HFFc6 (cell line): ENCODE results near the gene TRAFD1. TPM values are rescaled to one million over a fixed set of nuclear protein-coding genes. Genes with fewer than 3 reads are reported as not detected.

Source experiments
- DNase-seq: peaks from one replicate; pipeline ENCODE4 v3.0.0-alpha.2; 2018
- H3K27ac Mint-ChIP-seq: 2 replicates; pipeline ENCODE4 v1.8.0; 2020; ENCODE audit warnings: mild to moderate bottlenecking, mixed read lengths
- H3K27me3 Mint-ChIP-seq: 2 replicates; pipeline ENCODE4 v1.8.0; 2021; ENCODE audit warnings: mild to moderate bottlenecking, moderate library complexity, mixed read lengths; ENCODE audit not compliant: insufficient read depth
- H3K36me3 Mint-ChIP-seq: 2 replicates; pipeline ENCODE4 v1.8.0; 2021; ENCODE audit warnings: low read depth, mixed read lengths
- H3K4me1 Mint-ChIP-seq: 2 replicates; pipeline ENCODE4 v1.8.0; 2020; ENCODE audit warnings: low read depth, mixed read lengths
- H3K4me3 Mint-ChIP-seq: 2 replicates; pipeline ENCODE4 v1.8.0; 2020; ENCODE audit warnings: mild to moderate bottlenecking, moderate library complexity, mixed read lengths
- H3K9me3 Mint-ChIP-seq: 2 replicates; pipeline ENCODE4 v1.8.0; 2020; ENCODE audit warnings: mild to moderate bottlenecking, mixed read lengths
- total RNA-seq, 6 experiments: library from RNA; stranded (reverse); fragmentation: NEBNext Ultra II Directional; extraction: Animal tissue kit (Norgen Biotek cat#: 25700); gene quantifications; 2 replicates in 1 of 6; 3 replicates in 5 of 6; pipeline ENCODE4 v1.2.3, GENCODE V29; 2021
- TF ChIP-seq, protein P1 (sequence below): fragments of 200-600 bp; sonication (generic); IDR thresholded peaks from 2 replicates; pipeline ENCODE4 v1.5.0; 2021; ENCODE audit warnings: antibody characterized with exemption, mild to moderate bottlenecking

TRAFD1 gene
- total RNA-seq, 6 experiments from 2014 or later, result 22.8 to 25.1 (median 24.0) TPM

DNA sequence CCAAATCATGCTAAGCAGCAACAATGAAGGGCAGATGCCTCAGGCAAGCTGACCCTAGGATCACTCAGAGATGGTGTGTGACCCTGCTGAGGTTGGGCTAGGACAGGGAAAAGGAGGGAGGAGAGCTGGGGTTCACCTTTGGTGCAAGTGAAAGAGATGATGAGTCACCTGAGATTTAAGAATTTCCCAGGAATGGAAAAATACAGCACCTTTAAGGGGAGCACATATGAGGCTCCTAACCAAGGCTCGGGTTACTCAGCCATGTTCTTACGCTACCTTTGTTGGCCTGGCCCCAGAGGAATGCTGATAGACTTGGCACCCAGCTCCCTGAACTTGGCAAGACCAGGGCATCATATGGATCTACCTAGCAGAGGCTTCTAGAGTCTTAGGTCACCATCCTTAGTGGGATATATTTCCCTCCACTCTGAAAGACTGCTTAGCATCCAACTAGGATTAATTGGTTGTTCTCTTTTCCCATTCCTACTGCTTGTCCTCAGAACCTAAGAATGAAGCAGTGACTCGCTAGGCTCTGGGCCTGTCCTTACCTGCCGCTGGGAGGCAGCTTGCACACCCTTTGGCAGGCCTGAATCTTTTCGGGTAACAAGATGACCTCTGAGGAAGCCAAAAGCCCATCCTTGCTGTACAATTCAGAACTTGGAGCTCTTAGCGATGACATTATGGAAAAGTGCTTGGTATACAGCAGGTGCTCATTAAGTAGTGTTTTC is 12.8 kb upstream of the TRAFD1 start:
- Mint-ChIP-seq H3K36me3 (peaks cover 5% of the 10 kb centered on the region), H3K4me3 (no peak overlapping the region), H3K27me3 (peaks cover 1% of the 10 kb centered on the region), H3K27ac (no peak overlapping the region), H3K9me3 (no peaks in the 10 kb centered on the region), H3K4me1 (peaks cover 33% of the 10 kb centered on the region)
- TF ChIP-seq, protein P1, sequence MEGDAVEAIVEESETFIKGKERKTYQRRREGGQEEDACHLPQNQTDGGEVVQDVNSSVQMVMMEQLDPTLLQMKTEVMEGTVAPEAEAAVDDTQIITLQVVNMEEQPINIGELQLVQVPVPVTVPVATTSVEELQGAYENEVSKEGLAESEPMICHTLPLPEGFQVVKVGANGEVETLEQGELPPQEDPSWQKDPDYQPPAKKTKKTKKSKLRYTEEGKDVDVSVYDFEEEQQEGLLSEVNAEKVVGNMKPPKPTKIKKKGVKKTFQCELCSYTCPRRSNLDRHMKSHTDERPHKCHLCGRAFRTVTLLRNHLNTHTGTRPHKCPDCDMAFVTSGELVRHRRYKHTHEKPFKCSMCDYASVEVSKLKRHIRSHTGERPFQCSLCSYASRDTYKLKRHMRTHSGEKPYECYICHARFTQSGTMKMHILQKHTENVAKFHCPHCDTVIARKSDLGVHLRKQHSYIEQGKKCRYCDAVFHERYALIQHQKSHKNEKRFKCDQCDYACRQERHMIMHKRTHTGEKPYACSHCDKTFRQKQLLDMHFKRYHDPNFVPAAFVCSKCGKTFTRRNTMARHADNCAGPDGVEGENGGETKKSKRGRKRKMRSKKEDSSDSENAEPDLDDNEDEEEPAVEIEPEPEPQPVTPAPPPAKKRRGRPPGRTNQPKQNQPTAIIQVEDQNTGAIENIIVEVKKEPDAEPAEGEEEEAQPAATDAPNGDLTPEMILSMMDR, result no peak
- no peak for DNase-seq

DNA sequence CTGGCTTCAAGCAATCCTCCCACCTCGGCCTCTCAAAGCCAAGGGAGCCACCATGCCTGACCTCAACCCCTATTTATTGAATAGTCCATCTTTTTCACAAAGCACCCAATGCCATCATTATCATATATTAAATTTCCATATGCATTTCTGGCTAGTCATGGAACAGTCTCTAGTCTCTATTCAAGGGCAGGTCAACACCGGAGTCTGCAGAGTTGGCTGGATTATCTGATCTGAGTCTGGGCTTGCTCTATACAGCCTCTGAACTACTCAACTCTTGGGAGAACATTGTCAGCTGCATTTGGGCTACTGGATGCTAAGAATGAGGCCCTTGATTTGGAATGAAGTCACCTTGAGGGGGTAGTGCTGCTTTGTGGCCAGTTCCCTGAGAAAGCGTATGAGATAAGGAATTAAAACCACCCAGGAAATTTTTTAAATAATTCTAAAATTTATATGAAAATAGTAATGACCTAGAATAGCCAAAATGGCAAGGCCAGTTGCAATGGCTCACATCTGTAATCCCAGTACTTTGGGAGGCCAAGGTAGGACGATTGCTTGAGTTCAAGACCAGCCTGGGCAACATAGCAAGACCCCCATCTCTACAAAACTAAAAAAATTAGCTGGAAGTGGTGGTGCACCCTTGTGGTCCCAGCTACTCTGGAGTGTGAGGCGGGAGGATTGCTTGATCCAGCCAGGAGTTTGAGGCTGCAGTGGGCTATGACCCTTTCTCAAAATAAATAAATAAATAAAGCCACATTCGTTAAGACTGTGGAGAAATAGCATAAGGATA is 9.9 kb upstream of the TRAFD1 start:
- TF ChIP-seq, protein P1, result no peak
- H3K9me3 Mint-ChIP-seq, result no peaks in the 10 kb centered on the region
- peaks cover 28% of the 10 kb centered on the region for H3K4me1 Mint-ChIP-seq
- H3K4me3 Mint-ChIP-seq, result no peak overlapping the region
- H3K27ac Mint-ChIP-seq, result no peak overlapping the region
- no peak for DNase-seq
- peaks cover 1% of the 10 kb centered on the region; the same call in 1 of the 2 replicates for H3K27me3 Mint-ChIP-seq
- H3K36me3 Mint-ChIP-seq, result no peaks in the 10 kb centered on the region

DNA sequence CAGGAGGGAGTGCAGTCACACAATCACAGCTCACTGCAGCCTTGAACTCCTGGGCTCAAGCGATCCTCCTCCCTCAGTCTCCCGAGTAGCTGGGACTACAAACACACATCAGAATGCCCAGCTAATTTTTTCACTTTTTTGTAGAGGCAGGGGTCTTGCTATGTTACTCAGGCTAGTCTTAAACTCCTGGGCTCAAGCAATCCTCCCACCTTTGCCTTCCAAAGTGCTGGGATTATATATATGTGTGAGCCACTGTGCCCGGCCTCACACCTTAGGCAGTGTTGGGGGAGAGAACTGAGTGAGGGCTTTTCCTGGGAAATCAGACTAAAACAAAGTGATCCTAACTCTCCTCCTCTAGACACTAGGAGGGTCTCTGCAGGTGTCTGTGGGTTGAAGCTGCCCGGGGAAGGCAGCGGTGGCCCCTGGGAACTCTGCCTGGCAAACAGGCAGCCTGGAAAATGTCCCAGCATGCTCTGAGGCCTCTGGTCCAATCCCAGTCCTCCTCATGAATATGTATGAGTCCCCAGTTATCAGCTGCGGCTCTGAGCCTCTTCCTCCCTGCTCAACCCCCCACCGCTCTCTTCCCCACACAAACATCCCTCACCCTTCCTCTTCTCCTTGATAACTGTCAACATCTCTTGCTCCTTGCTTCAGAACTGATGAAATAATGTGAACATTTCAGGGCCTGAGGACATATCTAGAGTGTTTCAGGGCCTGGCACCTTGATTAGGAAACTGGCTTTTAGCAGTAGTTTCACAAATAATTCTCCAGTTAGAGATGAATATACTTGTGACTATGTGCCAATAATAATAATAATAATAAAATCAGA is 8.9 kb upstream of the TRAFD1 start:
- Mint-ChIP-seq H3K36me3 (no peaks in the 10 kb centered on the region), H3K4me1 (peaks cover 32% of the 10 kb centered on the region), H3K4me3 (peak overlapping the region; percentile 29), H3K27me3 (peaks cover 1% of the 10 kb centered on the region), H3K27ac (peak overlapping the region; percentile 85), H3K9me3 (no peaks in the 10 kb centered on the region)
- peak; percentile 46 for DNase-seq
- TF ChIP-seq, protein P1, result no peak

GRCh38 chr12:112117685-112118084 is 7.7 kb upstream of the TRAFD1 start:
- no peak overlapping the region for H3K27ac Mint-ChIP-seq

More at GRCh38 chr12:112117685-112118084, 7.7 kb upstream of the TRAFD1 start:
- H3K9me3 Mint-ChIP-seq, result no peaks in the 10 kb centered on the region
- DNase-seq, result no peak
- H3K36me3 Mint-ChIP-seq, result no peaks in the 10 kb centered on the region
- no peak overlapping the region for H3K4me3 Mint-ChIP-seq
- H3K27me3 Mint-ChIP-seq, result peaks cover 1% of the 10 kb centered on the region
- peaks cover 39% of the 10 kb centered on the region for H3K4me1 Mint-ChIP-seq
- TF ChIP-seq, protein P1, result no peak
